Ovary (tissue), 9 donors: ENCODE measurements around the gene CARD9. TPM values are rescaled to one million over a fixed set of nuclear protein-coding genes. Genes with fewer than 3 reads are reported as not detected.

Source experiments
- DNase-seq, 5 donors: peaks; one replicate each; pipeline ENCODE4 v3.0.0-alpha.2; 2019 to 2020
- H3K27ac ChIP-seq, 2 donors: fragments of 200-600 bp; one replicate each; pipeline versions ENCODE4 v1.5.1 to v1.8.0; 2019 to 2022
- H3K27me3 ChIP-seq: fragments of 200-600 bp; one replicate; pipeline ENCODE4 v1.8.0; 2022
- H3K36me3 ChIP-seq: fragments of 200-600 bp; sonication (generic); one replicate; pipeline ENCODE4 v1.5.1; 2019
- H3K4me1 ChIP-seq: one replicate; pipeline ENCODE4 v1.8.1; 2013; ENCODE audit warnings: mild to moderate bottlenecking, moderate library complexity; ENCODE audit not compliant: insufficient read depth
- H3K4me3 ChIP-seq: fragments of 200-600 bp; sonication (generic); one replicate; pipeline ENCODE4 v1.5.1; 2017
- H3K9me3 ChIP-seq, 2 donors: fragments of 200-600 bp in 1 of 2; sonication (generic) in 1 of 2; one replicate each; pipeline versions ENCODE4 v1.5.1 to v1.8.1; 2013 to 2019; ENCODE audit warnings: mild to moderate bottlenecking in 1 of 2, moderate library complexity in 1 of 2
- CTCF ChIP-seq, 3 donors: fragments of 450-650 bp in 2 of 3; fragments of 200-600 bp in 1 of 3; IDR thresholded peaks; one replicate each; pipeline versions ENCODE4 v1.5.1 to v1.8.0; 2016 to 2022; ENCODE audit warnings: antibody characterized with exemption in 3 of 3, mild to moderate bottlenecking in 1 of 3
- EP300 ChIP-seq: sonication (generic); formaldehyde crosslinking; IDR thresholded peaks from one replicate; pipeline ENCODE4 v1.6.1; 2017; ENCODE audit warnings: antibody characterized with exemption
- POLR2A ChIP-seq: fragments of 450-650 bp; IDR thresholded peaks from one replicate; pipeline ENCODE4 v1.6.1; 2017; ENCODE audit warnings: antibody characterized with exemption, mild to moderate bottlenecking, moderate library complexity
- WGBS, 3 donors: extraction: QIAGEN DNeasy Blood & Tissue Kit in 1 of 3; methylation state at CpG; one replicate each; pipeline versions ENCODE4 v1.1.5 to v1.1.7; 2013 to 2017; 5-methylcytosine and 5-hydroxymethylcytosine counted together
- intact Hi-C, 4 donors: fragments of 100-400 bp; cut with DNase I; formaldehyde crosslinking; loops; one replicate each; pipeline versions ENCODE4 v1.11.0 to v1.15.1; 2022 to 2023
- polyA plus RNA-seq, 2 donors: library from polyadenylated mRNA; stranded (reverse); fragments of 200-250 nt in 1 of 2; fragments of 350-450 nt in 1 of 2; fragmentation: Illumina TruSeq in 1 of 2; extraction: RNeasy Lipid Tissue Mini Kit (QIAGEN cat#74804) in 1 of 2; gene quantifications; one replicate each; pipeline ENCODE4 v1.2.3, GENCODE V29; 2013 to 2014
- total RNA-seq, 7 donors: library from RNA; depleted of rRNA in 2 of 7; stranded (reverse); fragments of >200 nt in 2 of 7; fragmentation: NEBNext Ultra II Directional in 3 of 7; extraction: Animal tissue kit (Norgen Biotek cat#: 25700) in 3 of 7; gene quantifications; one replicate each; pipeline versions ENCODE4 v1.1.0 to v1.2.4, GENCODE V29; 2016 to 2023
- donor health status: DM: no; HTN: no; CAD: no; lungs with moderate emphysema.
- donor health status: DM: no; HTN: no; CAD: no.
- donor health status: Bipolar disorder and iron deficiency.
- donor health status: DM: yes; HTN: yes; CAD: no.
- donor health status: DM: no; HTN: no; CAD: no.
- donor health status: DM: yes; HTN: yes; CAD: no.

Gene CARD9
- total and polyA plus RNA-seq, 9 donors = 0.48 to 3.5 (median 1.1) TPM; not detected in 1

GRCh38 chr9:136395345-136396218 lies 22.1 kb upstream of the CARD9 start:
- Histone ChIP-seq H3K27ac (no peak overlapping the region), H3K4me3 (no peak overlapping the region), H3K4me1 (peaks cover 13% of the 10 kb centered on the region), H3K9me3 (no peaks in the 10 kb centered on the region), H3K27me3 (no peaks in the 10 kb centered on the region), H3K36me3 (no peaks in the 10 kb centered on the region)
- DNase-seq = peak in 1 of 5 donors; percentile 19
- no peak for TF ChIP-seq POLR2A
- no peak for TF ChIP-seq EP300
- TF ChIP-seq CTCF (IDR thresholded peaks at IDR 0.05) = no peak
- WGBS, 3 donors = 81 to 84% (median 82%) methylated on average over 26 of the region's 26 CpGs
- intact Hi-C loops = no loop called here

- Histone ChIP-seq H3K4me1 (peaks cover 9% of the 10 kb centered on the region), H3K9me3 (no peaks in the 10 kb centered on the region), H3K36me3 (no peaks in the 10 kb centered on the region), H3K4me3 (no peak overlapping the region), H3K27me3 (no peaks in the 10 kb centered on the region), H3K27ac (no peak overlapping the region)
- DNase-seq = no peak
- WGBS, 3 donors = 81 to 88% (median 85%) methylated on average over 11 to 13 of the region's 13 CpGs
- intact Hi-C loops = no loop called here
- TF ChIP-seq POLR2A = no peak
- TF ChIP-seq CTCF (IDR thresholded peaks at IDR 0.05) = no peak
- TF ChIP-seq EP300 = no peak
These were observed 21.5 kb upstream of the CARD9 start for GRCh38 chr9:136395020-136395340.

- peaks cover 9% of the 10 kb centered on the region for H3K4me1 ChIP-seq
- H3K4me3 ChIP-seq = no peak overlapping the region
- no peak for DNase-seq
- intact Hi-C loops = no loop called here
- H3K36me3 ChIP-seq = no peaks in the 10 kb centered on the region
- no peak overlapping the region for H3K27ac ChIP-seq
- H3K27me3 ChIP-seq = no peaks in the 10 kb centered on the region
- 91 to 95% (median 93%) methylated on average over 21 of the region's 21 CpGs for WGBS, 3 donors
- TF ChIP-seq CTCF (IDR thresholded peaks at IDR 0.05) (no peak), EP300 (no peak), POLR2A (no peak)
- H3K9me3 ChIP-seq = no peaks in the 10 kb centered on the region
These were observed 21.0 kb upstream of the CARD9 start for GRCh38 chr9:136394312-136395019.

GRCh38 chr9:136393531-136393930 lies 20.1 kb upstream of the CARD9 start:
- Histone ChIP-seq H3K9me3 (no peaks in the 10 kb centered on the region), H3K27me3 (no peaks in the 10 kb centered on the region), H3K27ac (no peak overlapping the region), H3K4me3 (no peak overlapping the region), H3K36me3 (no peaks in the 10 kb centered on the region), H3K4me1 (no peaks in the 10 kb centered on the region)
- intact Hi-C loops = no loop called here
- peak in 1 of 5 donors; percentile 19 for DNase-seq
- no peak for TF ChIP-seq POLR2A
- TF ChIP-seq CTCF (IDR thresholded peaks at IDR 0.05) = no peak
- no peak for TF ChIP-seq EP300
- WGBS, 3 donors = 84% methylated on average over 17 of the region's 17 CpGs
